Measurements from ENCODE around the gene FAM193B.

FAM193B gene

DNA sequence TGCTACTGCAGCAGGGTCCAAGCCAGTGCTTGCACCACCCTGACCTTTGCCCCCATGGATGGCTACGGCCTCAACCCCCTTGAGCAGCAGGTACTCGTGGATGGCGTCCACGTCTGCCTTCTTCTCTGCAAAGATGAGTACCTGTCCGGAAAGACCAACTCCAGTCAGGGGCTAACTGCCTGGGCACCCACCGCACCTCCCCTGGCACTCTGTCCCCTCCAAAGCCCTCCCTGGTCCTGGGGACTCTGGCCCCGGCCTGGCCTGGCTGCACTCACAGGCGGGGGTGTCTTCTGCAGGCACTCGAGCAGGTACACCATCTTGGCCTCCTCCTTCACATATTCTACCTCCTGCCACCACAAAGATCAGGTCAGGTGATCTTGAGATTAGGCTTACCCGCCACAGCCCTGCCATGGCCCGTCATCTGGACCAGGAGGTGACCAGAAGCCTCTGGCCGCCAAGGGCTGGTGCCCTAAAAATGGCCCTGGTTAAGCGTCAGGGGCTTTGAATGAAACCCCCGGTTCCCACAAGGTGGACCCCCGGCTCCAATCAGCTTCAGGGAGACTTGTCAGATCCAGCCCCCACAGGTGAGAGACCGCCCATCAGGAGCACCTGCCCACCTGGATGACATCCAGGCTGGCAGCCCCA lies 41.5 kb downstream of the FAM193B start:
- DNase-seq = no peak

DNA sequence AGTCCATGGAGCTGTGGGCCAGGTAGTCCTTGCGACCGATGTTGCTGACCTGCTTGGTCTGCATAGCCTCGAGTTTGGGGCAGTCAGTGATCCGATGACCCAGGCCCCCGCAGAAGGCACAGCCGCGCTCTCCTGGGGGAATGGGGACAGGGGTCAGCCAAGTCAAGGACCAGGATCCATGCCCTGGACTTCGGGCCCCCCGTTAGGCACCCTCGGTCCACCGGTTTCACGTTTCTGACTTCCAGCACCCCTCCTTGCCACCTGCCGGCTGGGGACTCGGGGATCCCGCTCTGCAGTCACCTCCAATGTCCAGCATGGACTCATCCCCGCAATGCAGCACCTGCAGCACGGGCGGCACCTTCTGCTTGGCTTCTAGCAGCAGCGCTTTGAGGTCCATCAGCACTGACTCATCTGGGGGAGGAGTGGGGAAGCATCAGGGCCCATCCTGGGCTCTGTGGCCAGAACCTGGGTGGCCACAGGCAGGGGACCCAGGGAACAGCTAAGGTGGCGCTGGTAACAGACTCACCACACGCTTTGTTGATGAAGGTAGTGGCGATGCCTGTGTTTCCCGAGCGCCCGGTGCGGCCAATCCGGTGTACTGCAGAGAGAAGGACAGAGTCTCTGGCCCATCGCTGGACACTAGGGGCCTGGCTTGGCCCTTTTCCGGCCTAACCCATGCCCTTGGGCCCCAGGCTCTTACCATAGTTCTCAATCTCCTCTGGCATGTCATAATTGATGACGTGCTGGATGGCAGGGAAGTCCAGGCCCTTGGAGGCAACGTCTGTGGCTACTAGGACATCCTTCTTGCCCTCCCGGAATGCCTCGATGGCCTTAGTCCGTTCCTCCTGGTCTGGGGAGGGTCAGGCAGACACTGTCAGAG lies 42.3 kb downstream of the FAM193B start:
- no peak for DNase-seq

DNA sequence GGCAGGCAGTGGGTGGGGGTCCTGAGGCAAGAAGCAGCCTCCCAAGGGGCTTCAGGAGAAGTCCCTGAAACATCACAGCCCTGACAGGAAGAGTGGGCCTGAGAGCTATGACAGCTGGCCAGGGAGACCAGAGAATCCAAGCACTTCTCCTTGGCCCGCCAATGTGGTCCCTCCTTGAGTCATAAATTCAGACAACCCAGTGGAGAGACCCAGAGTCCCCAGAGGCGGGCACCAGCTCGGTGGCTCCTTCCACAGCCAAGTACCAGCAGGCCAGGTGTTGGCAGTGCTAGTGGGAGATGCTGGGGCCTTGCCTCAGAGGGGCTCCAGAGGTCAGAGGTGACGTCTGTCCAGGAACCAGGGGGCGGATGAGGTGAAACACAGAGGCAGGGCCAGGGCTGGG lies 43.2 kb downstream of the FAM193B start:
- no peak for DNase-seq

DNA sequence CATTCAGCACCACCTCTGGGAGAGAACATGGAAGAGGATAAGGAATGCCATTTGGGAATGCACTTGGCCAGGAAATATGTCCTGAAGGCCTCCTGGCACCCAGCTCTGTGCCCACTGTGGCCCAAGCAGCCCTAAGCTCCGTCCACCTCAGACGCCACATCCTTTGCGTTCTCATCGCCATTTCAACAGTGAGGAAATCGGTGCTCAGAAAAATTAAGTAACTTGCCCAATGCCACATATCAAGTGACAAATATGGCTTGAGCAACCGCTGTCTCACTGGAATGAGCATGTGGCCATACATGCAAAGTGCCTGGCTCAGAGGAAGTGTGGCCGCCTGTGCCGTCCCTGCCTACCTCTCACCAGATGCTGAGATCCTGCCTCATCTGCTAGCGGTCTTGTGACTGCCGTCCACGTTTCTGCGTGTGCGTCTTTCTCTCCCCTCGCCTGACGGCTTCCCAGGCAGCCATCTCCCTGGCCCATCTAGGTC lies 43.8 kb downstream of the FAM193B start:
- DNase-seq = no peak

DNA sequence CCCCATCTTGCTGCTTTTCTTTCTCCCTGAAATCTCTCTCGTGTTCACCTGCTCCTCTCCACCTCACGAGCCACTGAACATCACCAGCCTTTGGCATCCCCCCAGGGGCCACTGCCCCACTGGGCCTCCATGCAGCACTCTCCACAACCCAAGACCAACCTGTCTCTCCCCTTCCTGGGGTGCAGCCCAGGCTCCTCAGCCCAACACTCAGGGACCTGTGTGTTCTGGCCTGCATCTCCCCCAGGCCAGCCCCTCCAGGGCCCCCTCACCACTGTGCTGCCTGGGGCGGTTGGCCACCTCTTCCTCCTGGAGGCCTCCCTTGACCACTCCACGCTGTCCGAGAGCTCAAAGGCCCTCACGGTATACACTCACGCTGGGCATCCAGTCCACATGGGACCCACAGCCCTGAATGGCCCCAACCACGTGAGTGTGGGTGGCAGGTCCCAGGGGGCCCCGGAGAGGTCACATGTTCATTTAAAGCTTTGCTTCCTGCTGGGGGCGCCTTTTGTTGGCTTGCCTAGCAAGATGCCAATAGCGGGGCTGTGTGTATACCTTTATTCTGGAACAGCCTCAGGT lies 44.3 kb downstream of the FAM193B start:
- DNase-seq = no peak

DNA sequence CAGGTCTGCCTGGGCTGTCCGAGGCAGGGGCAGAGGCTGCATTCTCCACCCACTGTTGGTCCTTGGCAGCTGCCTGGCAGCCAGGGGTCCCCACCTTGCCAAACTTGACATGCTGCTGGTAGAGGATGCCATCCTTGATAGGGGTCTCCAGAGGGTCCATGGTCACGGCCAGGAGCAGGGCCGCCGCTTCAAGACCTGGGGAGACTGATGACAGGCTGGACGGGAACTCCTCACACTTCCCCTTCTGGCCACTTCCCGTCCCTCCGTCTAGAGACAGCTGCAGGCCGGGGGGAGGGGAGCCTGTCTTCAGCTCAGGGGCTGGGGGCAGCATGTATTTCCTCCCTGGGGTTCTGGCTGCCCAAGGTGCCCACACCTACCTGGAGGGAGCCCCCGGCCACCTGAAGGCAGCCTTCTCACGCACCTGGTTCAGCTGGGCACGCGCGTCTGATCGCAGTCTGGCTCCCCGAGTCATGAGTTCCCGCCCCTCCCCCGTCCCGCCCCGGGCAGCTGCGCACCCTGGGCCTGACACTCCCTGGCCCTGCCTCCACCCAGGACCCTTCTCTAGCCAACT lies 44.9 kb downstream of the FAM193B start, which contains the start of gene DOK3:
Gene DOK3, minus strand, starts transcription at position 446 of the 571 bp plus-strand sequence. Its CDS starts 286 bp downstream, at position 160.
- no peak for DNase-seq

DNA sequence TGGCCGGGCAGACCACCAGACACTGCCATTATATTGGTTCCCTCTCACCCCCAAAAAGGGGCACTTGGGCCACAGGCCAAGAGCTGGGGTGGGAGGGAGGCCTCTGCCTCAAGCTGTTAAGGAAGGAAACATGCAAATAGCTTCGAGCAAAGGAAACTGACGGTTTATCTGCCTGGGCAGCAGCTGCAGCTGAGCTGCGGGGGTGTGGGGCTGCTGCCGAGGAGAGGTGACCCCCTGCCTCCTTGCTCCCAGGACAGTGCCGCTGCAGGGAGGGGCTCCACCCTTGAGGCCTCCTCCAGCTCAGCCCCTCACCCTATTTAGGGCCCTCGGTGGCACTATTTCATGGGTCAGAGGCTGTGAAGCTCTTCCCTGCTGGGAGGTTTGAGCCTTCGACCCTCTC lies 45.5 kb downstream of the FAM193B start:
- no peak for DNase-seq

DNA sequence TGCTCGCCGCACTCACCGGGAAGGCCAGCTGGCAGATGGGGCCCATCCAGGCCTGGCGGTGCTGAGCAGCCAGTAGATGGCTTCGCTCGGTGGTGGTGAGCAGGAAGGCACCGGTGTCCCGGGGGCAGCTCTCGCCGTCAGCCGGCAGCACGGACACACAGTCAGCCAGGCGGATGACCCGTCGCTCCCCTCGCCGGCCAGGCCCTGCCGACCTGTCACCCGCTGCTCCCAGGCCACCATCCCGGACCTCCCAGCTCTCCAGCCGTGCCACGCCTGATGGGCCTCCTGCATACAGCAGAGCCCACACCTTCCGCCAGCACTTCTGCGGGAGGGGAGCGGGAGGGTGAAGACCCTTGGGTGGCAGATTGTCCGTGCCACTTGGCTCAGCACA lies 46.1 kb downstream of the FAM193B start:
- no peak for DNase-seq

DNA sequence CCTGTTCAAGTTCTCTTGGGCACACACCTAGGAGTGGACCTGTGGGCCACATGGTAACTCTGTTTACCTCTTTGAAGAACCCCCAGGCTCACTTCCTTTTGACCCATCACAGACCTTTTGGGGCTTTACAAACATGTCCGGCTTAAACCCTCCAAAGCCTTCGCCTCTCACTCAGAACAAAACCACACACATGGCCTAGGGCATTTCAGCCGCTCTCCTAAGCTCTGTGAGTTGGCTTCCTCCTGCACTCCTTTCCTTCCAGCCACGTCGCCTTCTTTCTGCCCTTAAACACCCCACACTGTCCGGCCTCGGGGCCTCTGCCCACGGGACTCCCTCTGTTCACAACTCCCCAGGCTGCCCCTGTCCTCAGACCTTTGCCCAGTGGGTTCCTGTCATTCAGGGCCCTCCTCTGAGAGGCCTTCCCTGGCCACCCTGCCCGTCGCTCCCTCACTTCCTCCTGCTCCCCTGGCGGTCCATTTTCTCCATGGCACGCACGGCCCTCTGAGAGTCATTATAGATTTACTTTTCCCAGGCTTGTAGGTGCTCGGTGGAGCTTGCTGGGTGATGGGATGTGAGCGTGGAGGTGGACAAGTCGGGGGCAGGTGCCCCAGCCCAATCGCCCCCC lies 46.7 kb downstream of the FAM193B start:
- no peak for DNase-seq

DNA sequence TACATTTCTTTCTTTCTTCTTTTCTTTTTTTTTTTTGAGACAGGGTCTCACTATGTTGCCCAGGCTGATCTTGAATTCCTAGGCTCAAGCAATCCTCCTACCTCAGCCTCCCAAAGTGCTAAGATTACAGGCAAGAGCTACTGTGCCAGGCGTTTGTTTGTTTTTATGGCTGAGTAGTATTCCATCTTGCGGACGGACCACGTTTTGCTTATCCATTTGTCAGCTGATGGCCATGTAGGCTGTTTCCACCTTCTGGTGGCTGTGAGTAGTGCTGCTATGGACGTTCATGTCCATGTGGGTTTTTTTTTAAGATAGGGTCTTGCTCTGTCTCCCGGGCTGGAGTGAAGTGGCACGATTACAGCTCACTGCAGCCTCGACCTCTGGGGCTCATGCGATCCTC lies 47.2 kb downstream of the FAM193B start:
- no peak for DNase-seq

DNA sequence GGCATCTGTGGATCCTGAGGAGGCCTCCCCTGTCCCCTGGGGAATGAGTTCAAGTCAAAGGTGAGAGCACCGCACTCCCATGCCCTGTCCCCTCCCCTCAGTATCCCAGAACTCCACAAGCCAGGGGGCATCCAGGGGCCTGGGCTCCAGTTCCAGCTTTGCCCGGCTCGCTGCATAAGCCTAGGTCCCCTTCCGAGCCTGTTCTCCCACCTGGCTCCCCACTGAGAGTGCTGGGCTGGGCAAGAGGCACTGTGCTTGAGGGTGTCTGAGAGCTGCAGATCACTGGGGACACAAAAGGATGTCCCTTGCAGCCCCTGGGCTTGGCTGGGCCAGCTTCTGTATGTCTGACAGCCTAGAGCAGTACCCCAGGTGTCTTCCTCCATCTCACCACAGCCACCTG lies 49.3 kb downstream of the FAM193B start:
- DNase-seq = no peak

DNA sequence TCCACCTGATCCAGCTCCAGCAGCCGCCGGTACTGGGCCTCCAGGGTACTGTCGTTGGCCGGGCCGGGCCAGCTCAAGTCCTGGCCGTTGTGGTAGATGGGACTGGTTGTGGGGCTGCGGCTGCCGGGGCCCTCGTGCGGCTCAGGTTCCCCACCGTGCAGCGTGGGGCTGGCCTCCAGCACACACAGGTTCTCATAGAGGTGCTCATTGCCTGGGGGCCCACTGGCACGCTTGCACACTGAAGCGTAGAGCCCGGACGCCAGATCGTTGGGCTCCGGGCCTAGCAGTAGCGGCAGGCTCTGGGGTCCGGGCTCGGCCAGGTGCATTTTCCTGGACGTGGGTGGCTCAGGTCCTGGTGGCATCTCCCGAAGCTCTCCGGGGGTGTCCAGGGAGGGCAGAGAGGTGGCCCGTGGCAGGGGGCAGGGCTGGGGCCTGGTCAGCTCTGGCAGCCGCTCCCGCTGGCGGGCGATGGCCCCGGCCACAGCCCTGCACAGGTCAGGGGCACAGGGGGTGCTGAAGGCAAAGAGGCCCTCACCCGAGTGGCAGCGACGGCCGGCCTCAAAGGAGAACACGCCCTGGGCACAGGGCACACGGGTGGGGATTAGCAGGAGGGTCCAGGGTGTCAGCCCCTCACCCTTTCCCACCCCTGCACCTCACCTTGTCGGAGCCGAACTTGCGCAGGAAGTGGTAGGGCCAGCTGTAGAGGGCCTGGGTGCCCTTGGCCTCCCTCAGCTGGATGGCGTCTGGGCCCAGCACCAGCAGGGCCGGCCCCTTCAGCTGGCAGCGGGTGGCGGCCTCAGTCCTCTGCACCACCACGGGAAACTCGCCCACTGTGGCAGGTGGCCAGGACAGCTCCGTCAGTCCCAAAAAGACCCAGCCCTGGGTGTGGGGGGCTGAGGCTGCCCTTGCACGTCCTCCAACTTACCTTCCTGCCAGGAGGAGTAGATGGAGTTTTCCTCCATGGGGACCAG lies 50.0 kb downstream of the FAM193B start:
- DNase-seq = no peak

DNA sequence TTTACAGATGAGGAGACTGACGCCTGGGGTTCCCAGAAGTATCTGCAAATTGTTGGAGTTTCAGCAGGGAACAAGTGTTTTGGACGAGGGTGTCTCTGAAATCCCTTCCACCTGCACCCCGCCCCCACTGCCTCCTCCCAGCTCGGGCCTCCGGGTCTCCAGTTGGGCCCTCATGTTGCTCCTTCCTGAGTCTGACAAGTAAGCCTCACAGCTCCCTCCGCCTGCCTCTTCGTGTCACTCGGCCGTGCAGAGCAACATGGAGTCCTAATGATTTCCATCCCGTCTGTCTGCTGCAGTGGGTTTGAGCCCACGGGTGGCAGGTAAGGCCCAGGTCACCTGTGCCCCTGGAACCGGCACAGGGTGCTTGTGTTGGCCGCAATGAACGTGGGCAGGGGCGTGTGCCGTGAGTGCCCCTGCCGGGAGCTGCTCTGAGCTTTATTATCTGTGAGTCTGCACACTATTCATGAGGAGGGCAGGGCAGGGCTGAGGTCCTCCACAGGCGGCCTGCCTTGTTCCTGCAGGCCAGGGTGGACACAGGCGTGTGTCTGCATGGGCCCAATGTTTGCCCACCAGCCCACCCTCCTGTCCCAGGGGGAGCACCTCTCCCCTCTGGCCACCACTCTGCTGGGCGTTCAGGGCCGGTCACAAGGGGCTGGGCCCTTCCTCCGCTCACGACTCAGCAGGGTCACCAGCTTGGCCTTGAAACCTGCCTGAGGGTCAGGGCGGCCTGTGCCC lies 50.8 kb downstream of the FAM193B start:
- no peak for DNase-seq

DNA sequence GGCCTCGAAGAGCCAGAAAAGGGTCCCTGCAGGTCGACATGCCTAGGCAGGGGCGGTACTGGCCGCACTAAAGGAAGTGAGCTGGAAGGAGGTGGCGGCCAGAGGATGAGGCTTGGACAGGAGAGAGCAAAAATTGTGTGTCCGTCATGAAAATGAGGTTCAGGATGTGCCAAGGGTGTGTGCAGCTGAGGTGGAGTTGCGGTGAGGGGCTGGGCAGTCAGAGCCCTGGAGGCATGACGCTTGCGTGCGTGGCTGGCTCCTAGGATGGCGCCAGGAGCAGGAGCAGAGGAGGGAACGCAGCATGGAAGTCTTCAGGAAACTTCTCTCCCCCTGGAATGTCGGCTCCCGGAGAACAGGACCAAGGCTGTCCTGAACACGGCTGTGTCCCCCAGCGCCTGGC lies 51.5 kb downstream of the FAM193B start:
- no peak for DNase-seq

DNA sequence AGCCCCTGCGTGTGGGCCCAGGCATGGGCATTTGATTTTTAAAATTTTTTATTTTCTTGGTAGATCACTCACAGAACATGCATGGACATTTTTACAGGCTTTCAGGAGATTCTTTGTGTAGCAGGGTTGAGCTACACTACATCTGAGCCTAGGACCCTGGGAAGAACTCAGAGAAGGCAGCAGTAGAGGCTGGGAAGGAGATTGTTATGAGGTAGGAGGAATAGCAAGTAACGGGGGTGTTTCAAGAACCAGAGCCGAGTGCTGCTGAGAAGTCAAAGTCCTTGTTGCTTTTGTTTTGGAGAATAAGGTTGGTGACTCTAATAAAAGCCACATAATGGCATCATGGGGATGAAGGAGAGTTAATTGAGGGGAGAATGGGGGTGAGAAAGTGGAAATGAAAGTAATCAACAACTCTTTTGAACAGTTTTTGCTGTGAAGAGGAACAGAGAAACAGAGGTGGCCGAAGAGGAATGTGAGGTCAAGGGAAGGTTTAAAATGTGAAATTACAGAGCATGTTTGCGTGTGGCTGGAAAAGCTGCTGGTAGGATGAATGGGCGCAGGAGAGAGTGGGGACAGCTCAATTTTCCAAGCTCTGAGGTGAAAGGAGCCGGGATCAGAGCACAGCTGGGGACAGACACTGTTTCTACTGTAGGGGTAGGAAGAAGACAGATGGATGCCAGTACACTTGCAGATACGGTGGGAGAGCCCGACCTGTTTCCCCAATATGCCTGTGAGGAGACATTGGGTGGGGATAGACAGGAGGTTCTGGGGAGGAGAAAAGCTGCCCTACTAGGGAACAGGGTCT lies 52.3 kb downstream of the FAM193B start:
- no peak for DNase-seq

DNA sequence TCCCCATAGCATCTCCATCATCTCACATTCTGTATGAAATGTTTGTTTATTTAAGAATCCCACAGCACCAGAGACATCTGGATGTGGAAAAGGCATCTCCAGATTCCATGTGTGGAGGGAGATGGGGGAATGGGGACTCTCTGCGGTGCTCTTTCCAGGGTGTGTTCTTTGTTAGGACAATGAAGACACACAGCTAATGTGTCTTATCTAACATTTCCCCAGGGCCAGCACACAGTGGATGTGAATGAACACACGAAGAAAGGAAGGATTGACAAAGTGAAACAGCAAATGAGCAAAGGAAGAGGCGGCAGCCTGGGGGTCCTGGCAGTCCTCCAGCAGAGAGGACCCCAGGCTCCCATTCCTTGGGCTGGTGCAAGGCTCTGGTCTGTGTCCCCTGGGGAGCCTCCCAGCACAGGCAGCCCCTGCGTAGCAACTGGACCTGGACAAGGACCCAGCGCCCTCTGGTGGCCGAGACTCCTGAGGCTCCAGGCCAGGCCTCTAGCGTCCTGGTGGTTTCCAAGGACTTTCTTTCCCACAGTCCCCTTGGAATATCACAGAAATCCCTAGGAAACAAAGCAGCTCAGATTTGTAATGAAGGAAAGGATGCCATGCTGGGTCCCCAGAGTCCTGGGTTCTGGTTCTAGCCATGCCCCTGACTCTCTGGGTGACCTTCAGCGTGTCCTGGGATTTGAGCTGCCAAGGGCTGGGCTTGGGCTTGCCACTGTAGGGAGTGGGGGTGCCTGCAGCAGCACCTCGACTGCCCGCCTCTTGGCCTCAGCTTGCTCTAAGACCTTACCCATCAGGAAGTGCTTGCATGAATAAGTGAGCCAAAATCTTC lies 53.5 kb downstream of the FAM193B start:
- peak; percentile 78 for DNase-seq

DNA sequence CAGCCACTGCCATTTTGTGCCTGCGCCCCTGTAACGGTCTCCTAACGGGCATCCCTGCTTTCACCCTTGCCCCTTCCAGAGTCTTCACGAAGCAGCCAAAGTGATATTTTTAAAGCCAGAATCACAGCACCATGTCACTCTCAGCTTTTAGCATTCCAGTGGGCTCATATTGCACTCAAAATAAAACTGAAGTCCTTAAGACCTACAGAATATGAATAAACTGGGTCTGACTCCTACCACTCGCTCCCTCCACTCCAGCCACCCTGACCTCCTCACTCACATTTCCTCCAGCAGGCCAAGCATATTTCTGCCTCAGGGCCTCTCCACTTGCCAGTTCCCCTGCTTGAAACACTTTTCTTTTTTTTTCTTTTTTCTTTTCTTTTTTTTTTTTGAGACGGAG lies 54.5 kb downstream of the FAM193B start:
- DNase-seq = no peak

DNA sequence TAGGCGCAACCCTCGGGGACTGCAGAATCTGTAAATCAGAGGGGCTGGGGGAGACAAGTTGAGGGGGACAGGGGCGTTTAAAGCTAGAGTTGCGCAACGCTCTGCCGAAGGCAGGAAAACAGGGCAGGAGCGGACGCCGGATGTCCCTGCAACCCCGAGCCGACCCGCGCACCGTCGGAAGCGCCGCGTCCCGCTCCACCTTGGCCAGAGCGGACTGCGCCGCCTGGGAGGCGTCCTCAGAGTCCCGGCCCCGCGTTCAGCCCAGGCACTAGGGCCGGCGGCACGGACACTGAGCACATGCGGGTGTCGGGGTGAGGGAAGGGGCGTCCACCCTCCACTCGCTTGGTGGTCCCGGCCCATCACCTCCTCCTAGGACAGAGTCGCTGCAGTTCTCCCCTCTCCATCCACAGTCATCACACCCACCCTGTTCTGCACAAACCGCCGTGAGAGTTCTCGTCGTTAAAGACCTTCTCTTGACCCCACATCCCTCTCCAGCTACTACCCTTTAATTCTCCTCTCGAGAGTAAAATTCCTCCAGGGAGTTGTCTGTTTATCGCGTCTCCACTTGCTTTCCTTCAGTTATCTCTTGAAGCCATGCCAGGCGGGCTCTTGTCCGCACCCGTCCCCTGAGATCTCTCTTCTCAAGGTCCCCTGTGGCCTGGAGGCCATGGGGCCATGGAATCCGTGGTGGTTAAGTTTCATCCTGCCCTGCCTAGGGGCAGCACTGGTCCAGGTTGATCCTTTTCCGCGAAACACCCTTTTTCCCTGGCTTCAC lies 56.2 kb downstream of the FAM193B start:
- no peak for DNase-seq
